Hematopoietic multipotent progenitor cell treated with erythropoietin and hydrocortisone succinate and interleukin-3 and kit ligand, for 15 days (in vitro differentiated cells): ENCODE data around the gene EBLN2.
"Not testable (repeated sequence)": the region's sequence is repeated elsewhere in the genome, so short reads cannot be mapped to it uniquely, and the experiment has no call there.

Experiments
- DNase-seq: peaks from one replicate; pipeline ENCODE4 v3.0.0-alpha.2; 2015; ENCODE audit warnings: low spot score

Gene EBLN2

GRCh38 chr3:73066243-73066642, 4.8 kb downstream of the EBLN2 start:
- DNase-seq, result not testable (repeated sequence)

- DNase-seq, result no peak
Observed at GRCh38 chr3:73068419-73068818, 7.0 kb downstream of the EBLN2 start.

GRCh38 chr3:73069187-73069586, 7.7 kb downstream of the EBLN2 start:
- no peak for DNase-seq

- no peak for DNase-seq
Observed at GRCh38 chr3:73069775-73070444, 8.5 kb downstream of the EBLN2 start.

- no peak for DNase-seq
Observed at GRCh38 chr3:73070675-73071575, 9.5 kb downstream of the EBLN2 start.

GRCh38 chr3:73071952-73072351, 10.5 kb downstream of the EBLN2 start:
- no peak for DNase-seq

- no peak for DNase-seq
Observed at GRCh38 chr3:73072634-73073033, 11.2 kb downstream of the EBLN2 start.

- DNase-seq, result no peak
Observed at GRCh38 chr3:73073091-73073707, 11.7 kb downstream of the EBLN2 start.

GRCh38 chr3:73074781-73075180, 13.3 kb downstream of the EBLN2 start:
- no peak for DNase-seq

GRCh38 chr3:73080216-73080966, 18.9 kb downstream of the EBLN2 start:
- DNase-seq, result no peak

GRCh38 chr3:73081140-73081539, 19.7 kb downstream of the EBLN2 start:
- DNase-seq, result no peak

- no peak for DNase-seq
Observed at GRCh38 chr3:73084170-73084569, 22.7 kb downstream of the EBLN2 start.

- DNase-seq, result peak; percentile 49
Observed at GRCh38 chr3:73086071-73086494, 24.6 kb downstream of the EBLN2 start.

GRCh38 chr3:73094129-73094528, 32.7 kb downstream of the EBLN2 start:
- no peak for DNase-seq

GRCh38 chr3:73094951-73095350, 33.5 kb downstream of the EBLN2 start:
- no peak for DNase-seq

- DNase-seq, result no peak
Observed at GRCh38 chr3:73096169-73096568, 34.7 kb downstream of the EBLN2 start.

GRCh38 chr3:73098026-73098425, 36.6 kb downstream of the EBLN2 start:
- no peak for DNase-seq

GRCh38 chr3:73098873-73099272, 37.4 kb downstream of the EBLN2 start:
- no peak for DNase-seq

- DNase-seq, result peak; percentile 74
Observed at GRCh38 chr3:73100741-73101559, 39.5 kb downstream of the EBLN2 start.

GRCh38 chr3:73101881-73102280, 40.4 kb downstream of the EBLN2 start:
- DNase-seq, result no peak

GRCh38 chr3:73107215-73107614, 45.8 kb downstream of the EBLN2 start:
- DNase-seq, result no peak
